Colonic mucosa (tissue), 4 donors: ENCODE measurements around the gene ERN1. TPM values are rescaled to one million over a fixed set of nuclear protein-coding genes. Genes with fewer than 3 reads are reported as not detected.

Source experiments
- DNase-seq: peaks from one replicate; pipeline ENCODE4 v3.0.0-alpha.2; 2020
- H3K27ac ChIP-seq: fragments of 200-600 bp; one replicate; pipeline ENCODE4 v1.8.0; 2021
- H3K27me3 ChIP-seq: fragments of 200-600 bp; one replicate; pipeline ENCODE4 v1.8.0; 2021
- H3K36me3 ChIP-seq: fragments of 200-600 bp; one replicate; pipeline ENCODE4 v1.8.0; 2021
- H3K4me1 ChIP-seq: fragments of 200-600 bp; one replicate; pipeline ENCODE4 v1.8.0; 2021; ENCODE audit warnings: mild to moderate bottlenecking
- H3K4me3 ChIP-seq: fragments of 200-600 bp; one replicate; pipeline ENCODE4 v1.8.0; 2021
- H3K9ac ChIP-seq, 2 donors: one replicate each; pipeline ENCODE4 v1.7.0; 2013; ENCODE audit warnings: control low read depth in 2 of 2, low read depth in 2 of 2, low read length in 2 of 2
- H3K9me3 ChIP-seq: fragments of 200-600 bp; one replicate; pipeline ENCODE4 v1.8.0; 2021
- intact Hi-C: fragments of 100-400 bp; cut with DNase I; formaldehyde crosslinking; loops from one replicate; pipeline ENCODE4 v1.14.1; 2022
- total RNA-seq, 2 donors: library from RNA; stranded (reverse); fragmentation: NEBNext Ultra II Directional in 1 of 2; extraction: Animal tissue kit (Norgen Biotek cat#: 25700) in 1 of 2; gene quantifications; one replicate each; pipeline ENCODE4 v1.2.1, GENCODE V29; 2021
- TF ChIP-seq, protein P1 (sequence below): fragments of 200-600 bp; IDR thresholded peaks from one replicate; pipeline ENCODE4 v1.8.0; 2022; ENCODE audit warnings: antibody characterized with exemption, mild to moderate bottlenecking
- donor health status: healthy.
- donor health status: DM: no; HTN: no; CAD: no.
- donor health status: DM: no; HTN: no; CAD: no.

Gene ERN1
- total RNA-seq, 2 donors from 2014 or later, result 19.2 to 19.6 TPM

DNA sequence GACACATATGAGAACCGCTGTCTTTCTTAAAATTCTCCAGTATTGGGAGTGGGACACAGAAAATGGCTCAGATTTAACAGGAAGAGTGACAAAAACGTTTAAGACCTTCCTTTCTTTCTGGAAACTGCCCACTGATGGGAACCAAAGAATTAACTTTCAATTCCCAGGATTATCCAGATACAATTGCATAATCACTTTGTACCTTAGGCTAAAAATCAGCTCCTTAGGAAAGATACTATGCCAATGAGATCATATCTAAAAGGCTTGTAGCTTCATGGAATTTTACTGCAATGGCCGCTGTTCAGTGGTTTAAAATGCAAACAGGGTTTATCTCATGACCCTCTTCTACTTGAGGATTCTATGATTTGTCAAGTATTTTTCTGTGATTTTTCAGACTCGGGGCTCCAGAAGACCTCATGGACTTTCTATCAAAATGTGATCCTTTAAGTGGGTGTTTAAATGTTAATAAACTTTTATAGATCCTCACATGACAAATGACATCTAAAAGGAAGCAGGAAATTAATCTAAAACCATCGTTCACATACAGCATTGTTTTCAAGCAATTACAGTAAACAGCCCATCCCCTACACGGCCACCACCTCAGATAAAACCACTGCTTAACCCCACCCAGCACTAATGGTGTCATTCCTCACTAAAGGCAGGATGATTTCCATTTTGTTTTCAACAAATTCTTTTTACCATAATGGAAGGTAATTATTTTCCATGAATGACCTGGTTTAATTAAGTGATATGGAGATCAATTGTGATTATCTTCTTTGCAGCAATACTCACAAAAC is 31.6 kb upstream of the ERN1 start:
- H3K36me3 ChIP-seq, result no peaks in the 10 kb centered on the region
- DNase-seq, result no peak
- intact Hi-C loops, result no loop called here

DNA sequence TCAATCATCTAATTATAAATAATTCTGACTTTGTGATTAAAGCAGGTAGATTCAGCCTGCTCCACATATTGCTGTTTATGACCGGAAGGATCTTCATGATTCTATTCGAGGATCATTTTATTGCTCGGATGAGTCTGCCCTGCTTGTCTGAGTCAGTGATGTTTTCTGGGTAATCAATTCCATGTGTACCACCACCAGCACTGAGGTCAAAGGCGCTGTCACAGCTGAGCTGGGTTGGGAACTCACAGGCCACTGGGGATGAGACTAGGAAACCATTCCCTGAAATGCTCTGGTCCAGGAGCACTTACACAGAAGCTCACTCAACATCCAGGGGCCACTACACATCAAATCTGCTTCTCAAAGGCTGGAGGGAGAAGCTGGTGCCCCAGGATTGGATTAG is 30.4 kb upstream of the ERN1 start:
- Histone ChIP-seq H3K27ac (no peak overlapping the region), H3K9me3 (no peaks in the 10 kb centered on the region), H3K4me1 (no peaks in the 10 kb centered on the region), H3K27me3 (no peaks in the 10 kb centered on the region), H3K9ac (no peak overlapping the region), H3K4me3 (no peak overlapping the region), H3K36me3 (no peaks in the 10 kb centered on the region)
- intact Hi-C loops, result no loop called here
- TF ChIP-seq, protein P1, sequence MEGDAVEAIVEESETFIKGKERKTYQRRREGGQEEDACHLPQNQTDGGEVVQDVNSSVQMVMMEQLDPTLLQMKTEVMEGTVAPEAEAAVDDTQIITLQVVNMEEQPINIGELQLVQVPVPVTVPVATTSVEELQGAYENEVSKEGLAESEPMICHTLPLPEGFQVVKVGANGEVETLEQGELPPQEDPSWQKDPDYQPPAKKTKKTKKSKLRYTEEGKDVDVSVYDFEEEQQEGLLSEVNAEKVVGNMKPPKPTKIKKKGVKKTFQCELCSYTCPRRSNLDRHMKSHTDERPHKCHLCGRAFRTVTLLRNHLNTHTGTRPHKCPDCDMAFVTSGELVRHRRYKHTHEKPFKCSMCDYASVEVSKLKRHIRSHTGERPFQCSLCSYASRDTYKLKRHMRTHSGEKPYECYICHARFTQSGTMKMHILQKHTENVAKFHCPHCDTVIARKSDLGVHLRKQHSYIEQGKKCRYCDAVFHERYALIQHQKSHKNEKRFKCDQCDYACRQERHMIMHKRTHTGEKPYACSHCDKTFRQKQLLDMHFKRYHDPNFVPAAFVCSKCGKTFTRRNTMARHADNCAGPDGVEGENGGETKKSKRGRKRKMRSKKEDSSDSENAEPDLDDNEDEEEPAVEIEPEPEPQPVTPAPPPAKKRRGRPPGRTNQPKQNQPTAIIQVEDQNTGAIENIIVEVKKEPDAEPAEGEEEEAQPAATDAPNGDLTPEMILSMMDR, result no peak
- no peak for DNase-seq

More for the DNA sequence above, 31.6 kb upstream of the ERN1 start:
- no peaks in the 10 kb centered on the region for H3K27me3 ChIP-seq
- TF ChIP-seq, protein P1, result no peak
- H3K9me3 ChIP-seq, result no peaks in the 10 kb centered on the region
- no peak overlapping the region for H3K27ac ChIP-seq
- no peak overlapping the region for H3K9ac ChIP-seq
- H3K4me1 ChIP-seq, result no peaks in the 10 kb centered on the region
- no peak overlapping the region for H3K4me3 ChIP-seq

DNA sequence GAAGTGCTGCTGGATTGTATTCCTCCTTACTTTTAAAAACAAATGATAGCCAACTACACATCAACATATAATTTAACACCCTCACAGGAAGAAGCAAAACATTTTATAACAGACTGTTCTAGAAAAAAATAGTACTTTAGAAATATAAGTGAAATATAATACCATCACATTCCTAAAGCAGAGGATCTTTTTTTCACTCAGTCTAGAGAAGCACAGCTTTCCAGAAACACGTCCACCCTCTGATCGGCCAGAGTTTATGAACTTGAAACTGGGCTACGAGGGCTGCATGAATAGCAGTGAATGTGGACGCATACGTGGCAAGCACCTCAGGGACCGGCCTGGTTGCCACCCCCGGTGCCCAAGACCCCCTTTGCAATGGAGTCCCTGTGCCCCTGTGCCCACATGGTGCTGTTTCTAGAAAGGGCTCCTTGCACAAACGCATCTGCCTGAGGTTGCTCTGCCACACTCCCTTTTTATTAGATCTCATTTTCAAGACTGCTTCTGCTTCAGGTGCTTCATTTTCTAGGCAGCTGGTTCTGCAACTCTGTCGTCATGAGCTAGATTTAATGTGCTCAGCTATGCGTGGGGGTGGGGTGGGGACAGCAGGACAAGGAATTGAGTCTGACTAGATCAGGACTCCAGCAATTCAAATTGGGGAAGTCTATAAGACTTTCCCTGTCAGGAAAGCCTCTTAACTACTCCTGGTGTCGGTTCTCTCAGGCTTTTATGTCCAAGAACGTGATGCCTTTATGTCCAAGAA is 29.1 kb upstream of the ERN1 start:
- DNase-seq, result no peak
- TF ChIP-seq, protein P1, result no peak
- no peak overlapping the region for H3K9ac ChIP-seq
- H3K27ac ChIP-seq, result no peak overlapping the region
- H3K27me3 ChIP-seq, result no peaks in the 10 kb centered on the region
- H3K36me3 ChIP-seq, result no peaks in the 10 kb centered on the region
- intact Hi-C loops, result no loop called here
- no peaks in the 10 kb centered on the region for H3K9me3 ChIP-seq
- no peaks in the 10 kb centered on the region for H3K4me1 ChIP-seq
- no peak overlapping the region for H3K4me3 ChIP-seq

DNA sequence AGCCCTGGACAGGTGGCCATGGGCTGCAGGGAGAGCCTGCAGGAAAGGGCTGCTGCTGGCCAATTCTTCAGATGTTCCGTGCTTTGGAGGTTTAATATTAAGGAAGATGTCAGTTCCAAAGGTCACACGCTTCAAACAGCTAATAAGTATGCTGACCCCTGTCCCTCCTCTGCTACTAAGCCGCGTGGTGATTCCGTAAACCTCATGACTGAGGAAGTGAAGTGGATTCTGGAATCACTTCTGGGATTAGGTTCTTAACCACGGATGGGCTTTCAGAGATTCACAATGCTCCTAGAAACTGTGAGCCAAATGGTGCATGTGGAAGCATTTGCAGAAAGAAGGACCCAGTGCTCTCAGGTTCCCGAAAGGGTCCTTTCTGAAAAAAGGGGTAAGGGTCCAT is 28.5 kb upstream of the ERN1 start:
- intact Hi-C loops, result no loop called here
- no peaks in the 10 kb centered on the region for H3K9me3 ChIP-seq
- TF ChIP-seq, protein P1, result no peak
- H3K27me3 ChIP-seq, result no peaks in the 10 kb centered on the region
- H3K36me3 ChIP-seq, result no peaks in the 10 kb centered on the region
- no peak overlapping the region for H3K9ac ChIP-seq
- H3K4me1 ChIP-seq, result no peaks in the 10 kb centered on the region
- no peak overlapping the region for H3K4me3 ChIP-seq
- H3K27ac ChIP-seq, result no peak overlapping the region
- DNase-seq, result no peak

DNA sequence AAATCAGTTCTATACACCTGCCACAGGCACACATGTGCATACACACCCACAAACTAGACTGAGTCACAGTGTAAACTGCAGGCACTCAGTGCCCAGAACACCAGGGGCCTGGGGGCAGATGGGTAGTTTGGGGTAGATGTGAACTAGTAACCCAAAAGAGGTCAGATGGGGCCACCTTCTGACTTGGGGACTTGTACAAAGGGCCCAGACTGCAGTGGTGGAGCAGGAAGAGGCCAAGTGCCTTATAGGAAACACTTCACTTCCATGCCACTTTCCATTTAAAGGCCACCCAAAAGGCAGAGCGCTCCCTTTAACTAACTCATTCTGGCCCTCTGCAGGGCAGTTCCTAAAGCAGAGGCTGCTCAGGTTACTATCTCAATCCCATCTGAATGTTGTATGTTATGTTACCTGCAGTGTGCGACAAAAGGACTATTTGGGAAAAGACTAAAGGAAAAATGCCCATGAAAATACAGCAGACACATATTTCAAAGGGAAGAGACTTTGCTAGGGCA is 27.8 kb upstream of the ERN1 start:
- Histone ChIP-seq H3K36me3 (no peaks in the 10 kb centered on the region), H3K27ac (no peak overlapping the region)

More for the DNA sequence above, 27.8 kb upstream of the ERN1 start:
- Histone ChIP-seq H3K27me3 (no peaks in the 10 kb centered on the region), H3K9ac (no peak overlapping the region), H3K9me3 (no peaks in the 10 kb centered on the region), H3K4me1 (no peaks in the 10 kb centered on the region), H3K4me3 (no peak overlapping the region)
- no peak for DNase-seq
- intact Hi-C loops, result no loop called here
- TF ChIP-seq, protein P1, result no peak
